ENCODE results near the gene CASZ1.

The CASZ1 gene

GRCh38 chr1:10775763-10776162 is 20.7 kb downstream of the CASZ1 start:
- DNase-seq (ENCODE audit: low spot score), result no peak

- no peak for DNase-seq (ENCODE audit: low spot score)
Measured at GRCh38 chr1:10774615-10775310, 21.7 kb downstream of the CASZ1 start.

GRCh38 chr1:10773851-10774614 is 22.4 kb downstream of the CASZ1 start:
- no peak for DNase-seq (ENCODE audit: low spot score)

GRCh38 chr1:10773376-10773775 is 23.1 kb downstream of the CASZ1 start:
- DNase-seq (ENCODE audit: low spot score), result no peak

GRCh38 chr1:10772711-10773110 is 23.7 kb downstream of the CASZ1 start:
- no peak for DNase-seq (ENCODE audit: low spot score)

- DNase-seq (ENCODE audit: low spot score), result no peak
Measured at GRCh38 chr1:10771789-10772188, 24.7 kb downstream of the CASZ1 start.

- no peak for DNase-seq (ENCODE audit: low spot score)
Measured at GRCh38 chr1:10768552-10768951, 27.9 kb downstream of the CASZ1 start.

GRCh38 chr1:10767282-10767681 is 29.2 kb downstream of the CASZ1 start:
- no peak for DNase-seq (ENCODE audit: low spot score)

GRCh38 chr1:10765734-10766478 is 30.5 kb downstream of the CASZ1 start:
- DNase-seq (ENCODE audit: low spot score), result no peak

- no peak for DNase-seq (ENCODE audit: low spot score)
Measured at GRCh38 chr1:10765304-10765703, 31.1 kb downstream of the CASZ1 start.

- no peak for DNase-seq (ENCODE audit: low spot score)
Measured at GRCh38 chr1:10764296-10764798, 32.1 kb downstream of the CASZ1 start.

- DNase-seq (ENCODE audit: low spot score), result no peak
Measured at GRCh38 chr1:10762875-10763274, 33.6 kb downstream of the CASZ1 start.

- DNase-seq (ENCODE audit: low spot score), result no peak
Measured at GRCh38 chr1:10762153-10762523, 34.3 kb downstream of the CASZ1 start.

GRCh38 chr1:10761503-10762152 is 34.8 kb downstream of the CASZ1 start:
- no peak for DNase-seq (ENCODE audit: low spot score)

GRCh38 chr1:10760566-10761502 is 35.6 kb downstream of the CASZ1 start:
- no peak for DNase-seq (ENCODE audit: low spot score)

GRCh38 chr1:10759413-10760200 is 36.8 kb downstream of the CASZ1 start:
- no peak for DNase-seq (ENCODE audit: low spot score)

GRCh38 chr1:10756842-10757241 is 39.6 kb downstream of the CASZ1 start:
- no peak for DNase-seq (ENCODE audit: low spot score)

- DNase-seq (ENCODE audit: low spot score), result peak; percentile 29
Measured at GRCh38 chr1:10755970-10756521, 40.4 kb downstream of the CASZ1 start.

GRCh38 chr1:10754568-10755329 is 41.7 kb downstream of the CASZ1 start:
- DNase-seq (ENCODE audit: low spot score), result no peak

Data from hematopoietic multipotent progenitor cell treated with erythropoietin and hydrocortisone succinate and interleukin-3 and kit ligand, for 15 days (in vitro differentiated cells).